MM.1S (cell line): Measurements from ENCODE around the gene PLD6.

Experiments
- CTCF ChIP-seq: fragments of 300-600 bp; sonication (generic); IDR thresholded peaks from 2 replicates; pipeline ENCODE4 v1.5.1; 2016; ENCODE audit warnings: antibody characterized with exemption, low read length, mixed read lengths
- EZH2 ChIP-seq: fragments of 300-600 bp; sonication (generic); optimal IDR thresholded peaks from 2 replicates; pipeline ENCODE3; 2017; ENCODE audit warnings: low read depth, mild to moderate bottlenecking, antibody characterized with exemption, low read length, mixed read lengths
- EZH2phosphoT487 ChIP-seq: fragments of 300-600 bp; sonication (generic); IDR thresholded peaks from 2 replicates; pipeline ENCODE4 v1.6.1; 2018; ENCODE audit warnings: antibody characterized with exemption, low read length

GRCh38 chr17:17172001-17172939 is 33.9 kb downstream of the PLD6 start:
- TF ChIP-seq CTCF (no peak), EZH2phosphoT487 (no peak), EZH2 (no peak)
